Measurements from ENCODE around the gene NHS.

DNA sequence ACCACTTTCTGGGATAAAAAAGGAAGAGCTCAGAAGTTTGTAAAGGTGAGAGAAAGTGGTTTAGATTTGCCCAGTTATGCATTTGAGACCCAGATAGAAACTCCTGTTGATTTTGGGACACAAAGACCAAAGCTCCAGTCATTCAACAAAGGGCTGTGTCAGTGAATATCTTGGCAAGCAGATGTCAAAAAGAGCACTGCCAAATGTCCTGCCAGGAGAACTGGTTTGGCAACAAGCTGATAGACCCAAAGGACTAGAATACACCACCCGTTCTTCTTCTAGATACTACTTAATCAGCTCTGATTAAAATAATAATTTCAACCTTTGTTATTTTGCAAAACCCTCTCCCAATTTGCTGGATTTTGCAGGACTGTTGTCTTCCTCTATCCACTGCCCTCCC, 121.4 kb downstream of the NHS start:
- TF ChIP-seq, protein P1, sequence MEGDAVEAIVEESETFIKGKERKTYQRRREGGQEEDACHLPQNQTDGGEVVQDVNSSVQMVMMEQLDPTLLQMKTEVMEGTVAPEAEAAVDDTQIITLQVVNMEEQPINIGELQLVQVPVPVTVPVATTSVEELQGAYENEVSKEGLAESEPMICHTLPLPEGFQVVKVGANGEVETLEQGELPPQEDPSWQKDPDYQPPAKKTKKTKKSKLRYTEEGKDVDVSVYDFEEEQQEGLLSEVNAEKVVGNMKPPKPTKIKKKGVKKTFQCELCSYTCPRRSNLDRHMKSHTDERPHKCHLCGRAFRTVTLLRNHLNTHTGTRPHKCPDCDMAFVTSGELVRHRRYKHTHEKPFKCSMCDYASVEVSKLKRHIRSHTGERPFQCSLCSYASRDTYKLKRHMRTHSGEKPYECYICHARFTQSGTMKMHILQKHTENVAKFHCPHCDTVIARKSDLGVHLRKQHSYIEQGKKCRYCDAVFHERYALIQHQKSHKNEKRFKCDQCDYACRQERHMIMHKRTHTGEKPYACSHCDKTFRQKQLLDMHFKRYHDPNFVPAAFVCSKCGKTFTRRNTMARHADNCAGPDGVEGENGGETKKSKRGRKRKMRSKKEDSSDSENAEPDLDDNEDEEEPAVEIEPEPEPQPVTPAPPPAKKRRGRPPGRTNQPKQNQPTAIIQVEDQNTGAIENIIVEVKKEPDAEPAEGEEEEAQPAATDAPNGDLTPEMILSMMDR (IDR thresholded peaks at IDR 0.05): no peak
- no peak for TF ChIP-seq POLR2A (IDR thresholded peaks at IDR 0.05)
